AG04449 (cell line): ENCODE results near the gene SERPINB13.

Experiments used
- CTCF ChIA-PET: fragments of 350-600 bp; formaldehyde crosslinking; extraction: SDS; loops from one replicate; lab custom pipeline; 2021; ENCODE audit warnings: antibody characterized with exemption; lab: Yijun Ruan, JAX
- POLR2A ChIA-PET: fragments of 400-600, 350-600 bp; formaldehyde crosslinking; extraction: SDS; loops from one replicate; lab custom pipeline; 2020; ENCODE audit warnings: antibody characterized with exemption, inconsistent platforms; lab: Yijun Ruan, JAX
- DNase-seq: peaks from one replicate; pipeline ENCODE4 v3.0.0-alpha.2; 2010; ENCODE audit warnings: low read depth, low spot score
- H3K4me3 ChIP-seq: 2 replicates; pipeline ENCODE4 v1.5.1; 2011; ENCODE audit warnings: low read depth, mild to moderate bottlenecking, control low read depth, low read length
- CTCF ChIP-seq: IDR thresholded peaks from one replicate; pipeline ENCODE4 v1.5.1; 2011; ENCODE audit warnings: mild to moderate bottlenecking, moderate library complexity, low read length, control low read depth, inconsistent platforms; ENCODE audit not compliant: insufficient read depth; ENCODE audit errors: missing control alignments

SERPINB13 gene

GRCh38 chr18:63551769-63552168 lies 35.4 kb upstream of the SERPINB13 start:
- CTCF ChIA-PET: interaction anchor here (1.4 to 3.1 kb wide), 4 partner anchors 10 to 34 kb away, joined by 4 to 23 read pairs (median 14); partner anchors contain the start of gene SERPINB12
- POLR2A ChIA-PET: no interaction called here
- no peak overlapping the region for H3K4me3 ChIP-seq
- TF ChIP-seq CTCF: no peak
- no peak for DNase-seq

GRCh38 chr18:63552581-63552980 lies 34.6 kb upstream of the SERPINB13 start:
- no peak overlapping the region for H3K4me3 ChIP-seq
- ChIA-PET POLR2A (interaction anchor here (1.2 to 1.4 kb wide), 2 partner anchors 12 to 13 kb away, joined by 3 to 9 read pairs; no protein-coding TSS in a partner anchor), CTCF (interaction anchor here (1.1 to 3.1 kb wide), 8 partner anchors 10 to 189 kb away, joined by 3 to 23 read pairs (median 6); partner anchors contain the start of gene SERPINB12)
- DNase-seq: no peak
- TF ChIP-seq CTCF: no peak

- no peak overlapping the region for H3K4me3 ChIP-seq
- CTCF ChIA-PET: interaction anchor here (0.8 to 3.1 kb wide), 11 partner anchors 11 to 290 kb away, joined by 3 to 23 read pairs (median 5); partner anchors contain the start of gene SERPINB12
- no peak for TF ChIP-seq CTCF
- DNase-seq: peak; percentile 95
- POLR2A ChIA-PET: interaction anchor here (1.2 to 1.4 kb wide), 2 partner anchors 12 to 13 kb away, joined by 3 to 9 read pairs; no protein-coding TSS in a partner anchor
These were observed 34.1 kb upstream of the SERPINB13 start for GRCh38 chr18:63553081-63553480.

- ChIA-PET CTCF (interaction anchor here (1.1 to 2.8 kb wide), 7 partner anchors 11 to 284 kb away, joined by 3 to 11 read pairs (median 5); no protein-coding TSS in a partner anchor), POLR2A (no interaction called here)
- no peak for TF ChIP-seq CTCF
- H3K4me3 ChIP-seq: no peak overlapping the region
- DNase-seq: no peak
These were observed 27.3 kb upstream of the SERPINB13 start for GRCh38 chr18:63559567-63560491.

GRCh38 chr18:63562284-63562683 lies 24.9 kb upstream of the SERPINB13 start:
- POLR2A ChIA-PET: no interaction called here
- no peak for TF ChIP-seq CTCF
- CTCF ChIA-PET: interaction anchor here (2.4 to 9.8 kb wide), 3 partner anchors 16 to 180 kb away, joined by 9 to 121 read pairs (median 11); no protein-coding TSS in a partner anchor
- DNase-seq: no peak
- no peak overlapping the region for H3K4me3 ChIP-seq

- DNase-seq: no peak
- no peak overlapping the region for H3K4me3 ChIP-seq
- CTCF ChIA-PET: interaction anchor here (1.0 to 9.8 kb wide), 5 partner anchors 15 to 178 kb away, joined by 3 to 121 read pairs (median 9); no protein-coding TSS in a partner anchor
- POLR2A ChIA-PET: no interaction called here
- TF ChIP-seq CTCF: no peak
These were observed 23.1 kb upstream of the SERPINB13 start for GRCh38 chr18:63564021-63564420.
